ENCODE data around the gene SLC34A2.
"Not testable (repeated sequence)": the region's sequence is repeated elsewhere in the genome, so short reads cannot be mapped to it uniquely, and the experiment has no call there.

SLC34A2 gene, protein sequence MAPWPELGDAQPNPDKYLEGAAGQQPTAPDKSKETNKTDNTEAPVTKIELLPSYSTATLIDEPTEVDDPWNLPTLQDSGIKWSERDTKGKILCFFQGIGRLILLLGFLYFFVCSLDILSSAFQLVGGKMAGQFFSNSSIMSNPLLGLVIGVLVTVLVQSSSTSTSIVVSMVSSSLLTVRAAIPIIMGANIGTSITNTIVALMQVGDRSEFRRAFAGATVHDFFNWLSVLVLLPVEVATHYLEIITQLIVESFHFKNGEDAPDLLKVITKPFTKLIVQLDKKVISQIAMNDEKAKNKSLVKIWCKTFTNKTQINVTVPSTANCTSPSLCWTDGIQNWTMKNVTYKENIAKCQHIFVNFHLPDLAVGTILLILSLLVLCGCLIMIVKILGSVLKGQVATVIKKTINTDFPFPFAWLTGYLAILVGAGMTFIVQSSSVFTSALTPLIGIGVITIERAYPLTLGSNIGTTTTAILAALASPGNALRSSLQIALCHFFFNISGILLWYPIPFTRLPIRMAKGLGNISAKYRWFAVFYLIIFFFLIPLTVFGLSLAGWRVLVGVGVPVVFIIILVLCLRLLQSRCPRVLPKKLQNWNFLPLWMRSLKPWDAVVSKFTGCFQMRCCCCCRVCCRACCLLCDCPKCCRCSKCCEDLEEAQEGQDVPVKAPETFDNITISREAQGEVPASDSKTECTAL

DNA sequence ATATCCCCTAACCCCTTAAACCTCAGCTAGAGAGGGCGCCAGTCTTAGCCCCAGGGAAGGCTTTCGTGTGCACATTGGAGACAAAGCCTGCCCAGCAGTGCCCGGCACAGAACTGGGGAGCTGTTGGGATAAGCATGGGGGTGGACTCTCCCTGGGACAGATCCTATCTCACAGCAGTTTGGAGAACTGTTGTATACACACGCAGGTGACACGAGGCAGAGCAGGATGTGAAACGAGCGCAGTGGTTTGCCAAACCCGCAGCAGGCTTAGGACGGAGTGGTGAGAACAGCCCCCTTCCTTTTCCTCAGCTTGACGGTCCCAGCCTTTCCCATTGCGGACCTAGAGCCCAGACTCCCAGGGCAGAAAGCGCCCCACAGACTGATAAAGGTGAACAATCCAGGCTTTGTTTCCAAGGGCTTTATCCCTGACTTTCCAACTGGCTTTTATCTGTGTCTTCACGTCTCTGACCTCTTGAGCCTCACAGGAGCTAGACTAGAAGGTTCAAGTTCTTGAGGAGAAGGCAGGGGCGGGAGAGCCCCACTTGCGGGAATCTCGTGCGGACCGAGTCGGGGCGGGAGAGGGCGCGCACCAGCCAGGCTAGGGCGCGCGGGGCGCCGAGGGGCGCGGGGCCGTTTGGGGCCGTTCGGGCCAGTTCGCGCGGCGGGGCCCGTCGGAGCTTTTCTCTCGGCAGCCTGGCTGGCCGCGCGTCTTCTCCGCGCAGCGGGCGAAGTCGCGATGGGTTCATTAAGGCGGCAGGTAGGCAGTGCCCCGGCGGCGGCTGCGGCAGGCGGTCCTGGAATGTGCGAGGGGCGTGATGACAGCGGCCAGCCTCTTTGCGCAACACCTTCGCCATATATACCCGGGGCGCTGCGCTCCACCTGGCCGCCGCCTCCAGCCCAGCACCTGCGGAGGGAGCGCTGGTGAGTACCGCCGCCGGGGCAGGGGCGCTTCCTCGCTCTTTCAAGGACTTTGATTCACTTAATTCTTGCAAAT, at the start of gene SLC34A2:
Gene SLC34A2 (plus strand): TSS at position 881 of the 993 bp plus-strand sequence. CDS start 6,650 bp downstream, outside the sequence.
- DNase-seq (ENCODE audit: low spot score), result no peak

DNA sequence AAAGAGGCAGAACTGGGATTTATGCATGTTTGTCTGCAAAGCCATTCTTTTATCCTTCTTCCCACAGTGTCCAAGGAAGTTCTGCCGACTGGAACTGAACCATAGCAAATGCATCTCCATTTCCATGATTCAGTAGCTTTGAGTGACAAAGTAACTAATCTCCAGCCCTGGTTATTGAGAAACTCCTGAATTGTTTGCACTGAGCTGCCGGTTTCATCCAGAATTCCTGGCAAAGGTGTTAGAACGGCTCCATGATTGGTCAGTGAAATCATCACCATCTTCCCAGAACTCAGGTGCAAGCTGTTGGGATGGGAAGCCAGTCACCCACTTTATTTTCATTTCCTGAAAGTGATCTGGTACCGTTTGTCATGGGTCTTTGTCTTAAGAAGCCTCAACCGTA, 47.0 kb upstream of the SLC34A2 start:
- no peak for DNase-seq (ENCODE audit: low spot score)

DNA sequence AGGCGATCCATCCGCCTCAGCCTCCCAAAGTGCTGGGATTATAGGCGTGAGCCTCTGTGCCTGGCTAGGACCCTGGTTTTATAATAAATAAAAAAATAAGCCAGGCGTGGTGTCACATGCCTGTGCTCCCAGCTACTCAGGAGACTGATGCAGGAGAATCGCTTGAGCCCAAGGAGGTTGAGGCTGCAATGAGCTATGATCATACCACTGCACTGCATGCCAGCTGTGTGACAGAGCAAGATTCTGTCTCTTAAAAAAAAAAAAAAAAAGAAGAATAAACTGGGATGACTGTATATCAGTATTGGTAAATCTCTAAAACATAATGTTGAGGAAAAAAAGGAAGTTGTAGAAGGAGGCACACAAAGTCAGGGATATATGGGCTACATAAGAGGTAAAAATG, 45.7 kb upstream of the SLC34A2 start:
- no peak for DNase-seq (ENCODE audit: low spot score)

DNA sequence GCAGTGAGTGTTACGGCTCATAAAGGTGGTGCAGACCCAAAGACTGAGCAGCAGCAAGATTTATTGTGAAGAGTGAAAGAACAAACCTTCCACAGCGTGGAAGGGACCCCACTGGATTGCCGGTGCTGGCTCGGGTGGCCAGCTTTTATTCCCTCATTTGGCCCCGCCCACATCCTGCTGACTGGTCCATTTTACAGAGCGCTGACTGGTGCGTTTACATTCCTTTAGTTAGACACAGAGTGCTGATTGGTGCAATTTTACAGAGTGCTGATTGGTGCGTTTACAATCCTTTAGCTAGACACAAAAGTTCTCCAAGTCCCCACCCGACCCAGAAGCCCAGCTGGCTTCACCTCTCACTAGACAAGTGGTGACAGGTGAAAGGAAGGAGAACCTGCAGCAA, 42.0 kb upstream of the SLC34A2 start:
- not testable (repeated sequence) for DNase-seq (ENCODE audit: low spot score)

DNA sequence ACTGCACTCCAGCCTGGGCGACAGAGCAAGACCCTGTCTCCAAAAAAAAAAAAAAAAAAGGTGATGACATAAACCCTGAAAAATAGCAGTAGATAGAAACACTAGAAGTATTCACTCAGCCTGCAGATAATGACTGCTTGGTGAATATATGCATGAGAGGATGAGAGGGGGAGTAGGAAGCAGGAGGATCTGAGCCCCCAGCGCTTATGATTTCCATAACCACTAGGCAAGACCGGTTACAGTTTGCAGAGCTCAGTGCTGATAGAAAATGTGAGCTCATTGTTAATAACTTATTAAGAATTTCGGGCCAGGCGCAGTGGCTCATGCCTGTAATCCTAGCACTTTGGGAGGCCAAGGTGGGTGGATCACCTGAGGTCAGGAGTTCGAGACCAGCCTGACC, 40.8 kb upstream of the SLC34A2 start:
- no peak for DNase-seq (ENCODE audit: low spot score)

DNA sequence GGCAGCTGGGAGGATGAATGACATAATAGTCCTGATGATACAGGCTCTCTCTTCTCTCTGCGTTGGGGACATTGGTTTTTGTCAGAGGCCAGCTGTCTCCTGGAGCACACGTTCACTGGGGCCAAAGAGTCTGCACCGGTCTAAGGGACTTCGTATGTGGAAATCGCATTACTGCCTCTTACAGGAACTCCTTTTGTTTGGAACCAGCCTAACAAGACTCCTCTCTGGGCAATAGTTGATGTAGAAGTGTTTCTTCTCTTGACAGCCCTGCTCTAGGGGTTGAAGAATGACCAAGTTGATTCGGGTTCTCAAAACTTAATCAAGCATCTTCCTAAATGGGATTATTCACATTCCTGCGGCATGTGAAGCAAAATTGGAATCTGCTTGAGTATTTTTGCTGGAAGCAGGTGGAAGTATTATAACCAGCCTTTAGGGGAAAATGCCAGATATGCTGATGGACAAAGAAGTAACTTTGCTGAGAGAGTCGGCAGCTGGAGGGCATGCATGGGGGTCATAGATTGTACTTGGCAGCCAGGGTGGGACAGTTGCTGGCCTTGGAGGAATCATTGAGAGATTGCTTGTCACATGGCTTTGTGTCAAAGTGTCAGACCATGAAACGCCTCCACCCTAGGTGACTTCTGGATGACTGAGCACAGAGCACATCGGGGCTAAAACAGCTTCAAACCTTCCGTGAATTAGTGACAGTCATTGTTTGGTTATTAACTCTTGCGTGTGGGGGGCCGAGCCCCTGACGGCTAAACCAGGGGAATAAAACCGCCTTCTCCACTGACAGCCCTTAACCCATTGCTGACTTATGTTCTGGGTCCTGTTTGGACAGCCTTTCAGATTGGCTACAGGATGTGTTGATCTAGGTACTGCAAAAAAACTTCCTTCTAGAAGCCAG, 34.4 kb upstream of the SLC34A2 start:
- DNase-seq (ENCODE audit: low spot score), result no peak

DNA sequence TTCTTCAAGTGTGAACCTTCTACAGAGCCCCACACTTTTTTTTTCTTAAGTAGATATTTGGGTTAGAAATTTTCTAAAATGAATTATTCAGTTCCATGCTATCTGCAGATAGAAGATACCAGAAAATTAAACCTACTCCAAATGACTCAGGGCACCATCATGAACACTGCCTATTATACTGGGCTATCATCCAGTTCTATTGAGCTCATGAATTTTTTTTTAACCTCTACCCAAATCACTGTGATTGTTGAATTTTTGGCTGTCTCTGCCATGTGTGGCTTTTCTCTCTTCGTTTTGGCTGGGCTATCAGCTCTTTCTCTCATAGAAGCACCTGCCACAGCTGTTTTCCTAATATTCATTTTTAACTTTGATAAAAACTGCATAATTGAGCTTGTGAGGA, 31.0 kb upstream of the SLC34A2 start:
- DNase-seq (ENCODE audit: low spot score), result no peak

DNA sequence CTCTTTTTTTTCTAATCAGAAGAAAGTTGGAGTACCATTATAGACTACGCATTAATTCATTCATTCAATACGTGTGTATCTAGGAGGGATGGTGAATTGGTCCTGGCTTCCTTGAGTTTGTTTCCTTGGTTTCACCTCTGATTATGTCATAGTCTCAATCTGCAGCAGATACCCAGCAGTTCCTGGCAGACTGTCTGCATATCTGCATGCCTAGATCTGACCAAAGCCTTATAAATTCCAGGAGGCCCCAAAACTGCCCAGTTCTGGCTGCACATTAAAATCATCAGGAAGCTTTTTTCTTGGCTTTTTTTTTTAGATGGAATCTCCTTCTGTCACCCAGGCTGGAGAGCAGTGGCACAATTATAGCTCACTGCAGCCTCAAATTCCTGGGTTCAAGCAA, 27.2 kb upstream of the SLC34A2 start:
- DNase-seq (ENCODE audit: low spot score), result no peak

DNA sequence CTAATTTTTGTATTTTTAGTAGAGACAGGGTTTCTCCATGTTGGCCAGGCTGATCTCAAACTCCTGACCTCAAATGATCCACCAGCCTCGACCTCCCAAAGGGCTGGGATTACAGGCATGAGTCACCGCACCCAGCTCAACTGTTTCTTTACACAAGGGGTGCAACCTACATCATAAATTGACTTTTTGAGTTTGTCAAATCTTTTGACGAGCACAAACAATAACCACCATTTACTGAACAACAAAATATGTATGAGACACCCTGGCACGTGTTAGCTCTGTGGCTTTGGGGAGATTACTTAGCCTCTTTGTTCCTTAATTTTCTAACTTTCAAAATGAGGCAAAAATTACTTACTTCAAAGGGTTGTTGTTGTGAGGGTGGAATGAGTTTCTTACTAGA, 23.5 kb upstream of the SLC34A2 start:
- no peak for DNase-seq (ENCODE audit: low spot score)

DNA sequence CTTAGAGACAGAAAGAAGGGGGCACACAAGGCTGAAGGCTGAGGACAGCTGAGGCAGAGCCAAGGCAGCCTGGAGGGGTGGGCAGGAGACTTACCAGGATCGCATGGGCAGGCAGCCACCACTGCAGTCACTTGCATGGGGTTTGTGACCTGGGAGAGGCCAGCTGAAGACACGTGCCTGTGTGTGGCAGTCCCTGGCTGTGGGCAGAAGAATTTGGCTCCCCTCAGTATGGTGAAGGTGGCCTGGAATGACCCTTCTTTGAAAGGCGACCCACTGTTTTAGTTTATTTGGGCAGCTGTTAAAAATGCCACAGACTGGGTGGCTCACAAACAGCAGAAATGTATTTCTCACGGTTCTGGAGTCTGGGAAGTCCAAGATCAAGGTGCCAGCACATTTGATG, 22.1 kb upstream of the SLC34A2 start:
- DNase-seq (ENCODE audit: low spot score), result no peak

DNA sequence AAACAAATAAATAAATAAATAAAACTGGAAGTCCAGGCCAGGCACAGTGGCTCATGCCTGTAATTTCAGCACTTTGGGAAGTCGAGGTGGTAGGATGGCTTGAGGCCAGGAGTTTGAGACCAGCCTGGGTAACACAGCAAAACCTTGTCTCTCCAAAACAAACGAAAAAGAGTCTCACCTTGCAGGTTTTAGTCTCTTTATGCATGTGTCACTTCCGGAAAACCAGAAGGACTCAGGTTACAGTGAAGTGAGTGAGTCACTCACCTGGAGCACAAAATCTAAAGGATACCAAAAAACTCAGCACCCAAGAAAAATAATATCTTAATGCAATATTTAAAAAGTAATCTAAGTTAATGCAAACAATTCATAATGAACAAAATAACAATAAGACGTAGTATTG, 20.1 kb upstream of the SLC34A2 start:
- no peak for DNase-seq (ENCODE audit: low spot score)

DNA sequence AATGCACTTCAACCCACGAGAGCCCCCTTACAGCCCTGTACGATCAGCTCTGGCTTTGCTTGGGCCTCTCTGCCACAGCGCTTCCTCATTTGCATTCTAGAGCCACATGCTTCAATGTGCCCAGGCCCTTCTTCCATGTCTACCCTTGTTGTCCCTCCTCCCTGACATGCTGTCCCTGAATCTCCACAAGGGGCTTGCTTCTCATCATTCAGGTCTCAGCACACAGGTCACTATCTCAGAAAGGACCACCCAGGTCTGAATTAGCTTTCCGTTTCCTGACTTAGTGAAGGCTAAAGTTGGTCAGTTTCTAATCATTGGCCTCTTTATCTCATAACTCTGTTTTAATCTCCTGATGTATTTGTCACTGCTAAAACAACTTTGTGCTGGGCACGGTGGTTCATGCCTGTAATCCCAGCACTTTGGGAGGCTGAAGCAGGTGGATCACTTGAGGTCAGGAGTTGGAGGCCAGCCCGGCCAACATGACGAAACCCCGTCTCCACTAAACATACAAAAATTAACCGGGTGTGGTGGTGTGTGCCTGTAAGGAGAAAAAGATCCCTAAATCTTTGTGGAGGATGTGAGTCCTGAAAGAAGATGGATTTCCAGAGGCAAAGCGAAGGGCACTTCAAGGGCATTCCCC, 17.9 kb upstream of the SLC34A2 start:
- DNase-seq (ENCODE audit: low spot score), result no peak

DNA sequence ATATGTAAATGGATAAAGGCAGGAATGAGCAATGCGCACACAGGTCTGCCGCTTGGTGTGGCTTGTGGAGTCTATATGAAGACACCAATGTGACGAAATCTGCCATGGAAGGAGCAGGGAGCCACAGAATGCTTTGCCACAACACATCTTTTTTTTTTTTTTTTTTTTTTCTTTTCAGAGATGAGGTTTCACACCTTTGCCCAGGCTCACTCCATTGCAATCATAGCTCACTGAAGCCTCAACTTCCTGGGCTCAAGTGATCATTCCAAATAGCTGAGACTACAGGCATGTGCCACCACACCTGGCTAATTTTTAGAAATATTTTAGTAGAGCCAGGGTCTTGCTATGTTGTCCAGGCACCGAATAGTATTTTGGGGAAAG, 17.4 kb upstream of the SLC34A2 start:
- DNase-seq (ENCODE audit: low spot score), result no peak

DNA sequence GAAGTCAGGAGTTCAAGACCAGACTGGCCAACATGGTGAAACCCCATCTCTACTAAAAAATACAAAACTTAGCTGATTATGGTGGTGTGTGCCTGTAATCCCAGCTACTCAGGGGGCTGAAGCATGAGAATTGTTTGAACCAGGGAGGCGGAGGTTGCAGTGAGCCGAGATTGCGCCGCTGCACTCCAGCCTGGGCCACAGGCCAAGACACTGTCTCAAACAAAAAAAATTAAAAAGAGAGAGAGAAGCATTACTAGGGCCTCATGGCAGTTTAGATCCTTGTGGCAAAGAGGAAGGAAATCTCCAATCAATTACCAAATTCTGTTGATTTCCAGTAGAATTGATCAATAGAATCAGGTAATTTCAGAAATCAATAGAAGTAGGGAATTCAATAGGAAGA, 16.8 kb upstream of the SLC34A2 start:
- DNase-seq (ENCODE audit: low spot score), result no peak

DNA sequence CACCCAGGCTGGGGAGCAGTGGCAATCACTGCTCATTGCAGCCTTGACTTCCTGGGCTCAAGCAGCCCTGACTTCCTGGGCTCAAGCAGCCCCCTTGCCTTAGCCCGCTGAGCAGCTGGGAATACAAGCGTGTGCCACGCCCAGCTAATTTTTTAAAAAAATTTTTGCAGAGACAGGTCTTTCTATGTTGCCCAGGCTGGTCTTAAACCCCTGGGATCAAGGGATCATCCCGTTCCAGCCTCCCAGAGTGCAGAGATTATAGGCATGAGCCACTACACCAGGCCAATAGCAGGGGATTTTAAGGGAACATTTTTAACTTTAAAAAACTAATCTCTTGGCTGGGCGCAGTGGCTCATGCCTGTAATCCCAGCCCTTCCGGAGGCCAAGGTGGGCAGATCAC, 5.3 kb upstream of the SLC34A2 start:
- no peak for DNase-seq (ENCODE audit: low spot score)

DNA sequence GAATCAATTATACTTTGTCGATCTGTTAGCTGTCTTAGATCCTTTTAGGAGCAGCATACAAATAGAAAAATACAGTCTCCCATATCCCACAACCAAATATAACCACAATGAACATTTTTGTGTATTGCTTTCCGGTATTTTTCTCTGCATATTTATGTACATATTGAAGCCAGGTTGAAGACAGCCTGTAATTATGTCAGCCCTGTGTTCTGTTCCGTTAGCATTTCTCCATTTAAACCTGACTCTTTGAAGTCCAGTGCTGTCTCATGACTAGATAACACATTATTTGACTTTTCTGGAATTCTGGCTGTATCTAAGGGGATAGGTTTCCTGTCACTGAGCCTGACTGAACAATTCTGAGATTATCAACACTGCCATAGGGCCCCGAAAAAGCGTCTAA, 4.0 kb upstream of the SLC34A2 start:
- DNase-seq (ENCODE audit: low spot score), result no peak

DNA sequence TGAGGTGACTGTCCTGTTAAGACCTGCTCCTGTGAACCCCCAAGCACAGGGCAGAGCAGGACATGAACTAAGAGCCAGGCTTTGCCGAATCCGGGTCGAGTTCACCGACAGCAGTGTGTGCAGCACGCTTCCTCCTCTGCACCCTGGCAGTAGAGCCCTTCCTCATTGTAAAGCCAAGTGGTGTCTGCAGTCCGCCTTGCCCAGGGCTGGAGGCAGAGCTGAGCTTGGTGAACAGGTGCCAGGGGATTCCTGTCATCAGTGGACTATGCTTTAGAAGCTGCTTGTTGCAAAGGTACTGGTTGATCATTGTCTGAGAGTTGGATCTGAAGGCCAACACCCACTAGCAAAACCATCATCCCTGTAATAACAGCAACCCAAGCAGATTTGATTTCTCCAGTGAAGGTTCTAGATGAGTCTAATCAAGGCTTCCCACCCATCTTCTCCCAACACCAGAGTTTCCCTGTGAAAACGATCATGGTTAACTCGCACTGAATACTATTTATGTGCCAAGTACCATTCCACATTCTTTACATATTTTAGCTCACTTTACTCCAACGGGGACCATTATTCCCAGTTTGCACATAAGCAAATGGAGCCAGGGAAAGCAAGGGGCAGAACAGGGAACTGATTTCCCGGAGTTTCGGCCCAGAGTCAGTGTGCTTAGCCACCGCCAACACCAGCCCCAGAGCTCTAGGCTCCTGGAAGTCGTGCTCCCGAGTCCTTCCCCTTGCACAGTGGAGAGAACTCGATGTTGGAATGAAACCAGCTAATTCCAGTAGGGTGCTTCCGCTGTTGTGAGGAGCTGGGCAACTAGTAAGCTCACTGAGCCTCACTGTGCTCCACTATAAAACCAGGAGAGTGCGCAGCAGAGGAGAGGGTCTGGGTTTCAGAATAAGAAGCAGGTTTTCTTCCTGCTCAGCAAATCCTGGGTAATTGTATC, 1.4 kb upstream of the SLC34A2 start:
- DNase-seq (ENCODE audit: low spot score), result no peak

DNA sequence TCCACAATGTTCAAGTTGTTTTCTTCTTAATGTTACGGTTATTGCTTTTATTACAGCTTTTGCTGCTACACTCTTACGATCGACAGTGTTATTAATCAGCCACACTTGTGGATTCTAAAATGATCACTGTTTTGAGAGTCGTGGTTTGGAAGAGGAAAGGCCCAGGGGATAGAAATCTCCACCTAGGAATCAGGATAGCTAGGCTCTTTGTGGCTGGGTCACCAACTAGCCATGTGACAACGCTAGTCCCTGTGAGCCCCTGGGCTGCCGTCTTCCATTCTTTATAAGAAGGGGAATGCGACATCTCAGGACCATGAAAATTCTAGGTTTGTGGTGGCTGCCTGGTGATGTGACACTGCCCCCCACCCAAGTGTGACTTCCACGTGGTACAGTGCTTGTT, 380 bp downstream of the SLC34A2 start:
- DNase-seq (ENCODE audit: low spot score), result no peak

DNA sequence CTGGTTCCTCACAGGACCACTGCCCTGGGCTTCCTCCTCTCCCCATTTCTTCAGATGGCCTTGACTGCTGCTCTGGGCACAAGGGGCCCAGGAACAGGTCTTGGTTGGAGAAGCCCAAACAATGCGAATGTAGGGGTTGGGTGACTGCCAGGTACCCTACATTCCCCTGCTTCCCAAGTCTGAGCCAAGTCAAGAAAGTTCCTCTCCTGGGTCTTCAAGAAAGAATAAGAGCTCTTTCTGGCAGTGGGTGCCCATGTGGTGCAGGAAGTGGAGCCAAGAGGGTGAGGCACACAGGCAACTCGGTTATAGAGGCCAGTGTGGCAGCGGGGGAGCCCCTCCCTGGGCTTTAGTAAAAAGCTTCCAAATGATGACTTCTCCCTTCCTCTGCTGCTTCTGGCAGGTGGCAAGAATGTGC, 2.7 kb downstream of the SLC34A2 start:
- DNase-seq (ENCODE audit: low spot score), result no peak

DNA sequence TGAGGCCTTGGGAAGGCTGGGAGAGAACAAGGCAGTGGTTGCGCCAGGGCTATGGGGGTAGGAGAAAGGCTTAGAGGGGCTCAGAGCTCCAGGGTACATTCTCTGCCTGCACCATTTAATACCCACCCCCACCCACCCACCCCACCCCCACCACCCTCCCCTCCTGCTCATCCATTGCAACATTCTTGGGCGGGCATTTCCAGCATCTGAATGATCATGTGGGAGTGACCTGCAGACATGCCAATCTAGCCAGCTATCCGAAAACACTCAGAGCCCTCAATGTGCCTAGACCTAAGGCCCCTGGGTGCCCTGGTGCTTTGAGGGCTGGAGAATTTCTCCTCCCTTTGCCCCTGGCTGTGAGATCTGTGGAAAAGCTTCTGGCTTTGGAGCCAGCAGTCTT, 3.1 kb downstream of the SLC34A2 start:
- DNase-seq (ENCODE audit: low spot score), result no peak
